Trophoblast cell (in vitro differentiated cells and primary cell): ENCODE measurements around the gene SMURF1.

Experiments
- DNase-seq, 2 donors: peaks; one replicate each; pipeline ENCODE4 v3.0.0-alpha.2; 2016
- H2AFZ ChIP-seq: 2 replicates; pipeline ENCODE4 v1.6.1; 2013; ENCODE audit warnings: low read length, moderate library complexity, mild to moderate bottlenecking; ENCODE audit not compliant: insufficient read depth, poor library complexity
- H2AK5ac ChIP-seq: 2 replicates; pipeline ENCODE4 v1.6.1; 2013; ENCODE audit warnings: mild to moderate bottlenecking, low read length
- H2BK120ac ChIP-seq: 2 replicates; pipeline ENCODE4 v1.6.1; 2013; ENCODE audit warnings: low read length, mild to moderate bottlenecking, moderate library complexity; ENCODE audit not compliant: insufficient read depth, poor library complexity
- H2BK12ac ChIP-seq: 2 replicates; pipeline ENCODE4 v1.6.1; 2013; ENCODE audit warnings: mild to moderate bottlenecking, low read length, moderate library complexity
- H2BK5ac ChIP-seq: 2 replicates; pipeline ENCODE4 v1.6.1; 2013; ENCODE audit warnings: low read length, low read depth, moderate library complexity, mild to moderate bottlenecking; ENCODE audit not compliant: poor library complexity
- H3K14ac ChIP-seq: 2 replicates; pipeline ENCODE4 v1.6.1; 2013; ENCODE audit warnings: mild to moderate bottlenecking, low read length
- H3K18ac ChIP-seq: 2 replicates; pipeline ENCODE4 v1.6.1; 2013; ENCODE audit warnings: mild to moderate bottlenecking, low read length
- H3K23ac ChIP-seq: 2 replicates; pipeline ENCODE4 v1.6.1; 2013; ENCODE audit warnings: low read length
- H3K27ac ChIP-seq: 2 replicates; pipeline ENCODE4 v1.5.1; 2013; ENCODE audit warnings: low read depth, mild to moderate bottlenecking, inconsistent platforms, low read length, moderate library complexity
- H3K27me3 ChIP-seq: 2 replicates; pipeline ENCODE4 v1.6.1; 2013; ENCODE audit warnings: inconsistent platforms, mild to moderate bottlenecking, low read length, moderate library complexity; ENCODE audit not compliant: insufficient read depth
- H3K36me3 ChIP-seq, 2 experiments: 1 replicate in 1 of 2; 2 replicates in 1 of 2; pipeline ENCODE4 v1.6.1; 2013; ENCODE audit warnings: low read length in 2 of 2, mild to moderate bottlenecking in 2 of 2, moderate library complexity in 1 of 2; ENCODE audit not compliant: insufficient read depth in 2 of 2, control insufficient read depth in 1 of 2
- H3K4ac ChIP-seq: 2 replicates; pipeline ENCODE4 v1.6.1; 2013; ENCODE audit warnings: low read depth, mild to moderate bottlenecking, low read length, moderate library complexity
- H3K4me1 ChIP-seq, 2 experiments: 1 replicate in 1 of 2; 2 replicates in 1 of 2; pipeline ENCODE4 v1.6.1; 2013; ENCODE audit warnings: low read length in 2 of 2, mild to moderate bottlenecking in 2 of 2, moderate library complexity in 1 of 2; ENCODE audit not compliant: insufficient read depth in 2 of 2, control insufficient read depth in 1 of 2
- H3K4me2 ChIP-seq: 2 replicates; pipeline ENCODE4 v1.6.1; 2013; ENCODE audit warnings: inconsistent platforms, mild to moderate bottlenecking, low read length, moderate library complexity
- H3K4me3 ChIP-seq: 2 replicates; pipeline ENCODE4 v1.5.1; 2013; ENCODE audit warnings: mild to moderate bottlenecking, low read depth, low read length, inconsistent platforms
- H3K79me1 ChIP-seq: one replicate; pipeline ENCODE4 v1.6.1; 2013; ENCODE audit warnings: low read length
- H3K79me2 ChIP-seq: 2 replicates; pipeline ENCODE4 v1.6.1; 2013; ENCODE audit warnings: low read length, mild to moderate bottlenecking; ENCODE audit not compliant: control insufficient read depth, insufficient read depth, poor library complexity
- H3K9ac ChIP-seq: 2 replicates; pipeline ENCODE4 v1.6.1; 2013; ENCODE audit warnings: mild to moderate bottlenecking, low read length
- H3K9me3 ChIP-seq: 2 replicates; pipeline ENCODE4 v1.6.1; 2013; ENCODE audit warnings: low read depth, mild to moderate bottlenecking, control low read depth, inconsistent platforms, low read length; ENCODE audit not compliant: insufficient read depth
- H4K12ac ChIP-seq: 2 replicates; pipeline ENCODE4 v1.6.1; 2013; ENCODE audit warnings: low read depth, mild to moderate bottlenecking, low read length, moderate library complexity
- H4K8ac ChIP-seq: 2 replicates; pipeline ENCODE4 v1.6.1; 2013; ENCODE audit warnings: low read depth, mild to moderate bottlenecking, low read length, moderate library complexity
- H4K91ac ChIP-seq: one replicate; pipeline ENCODE4 v1.6.1; 2013; ENCODE audit warnings: low read depth, mild to moderate bottlenecking, low read length, moderate library complexity
- WGBS: extraction: QIAGEN DNeasy Blood & Tissue Kit; methylation state at CpG from one replicate; pipeline ENCODE4 v1.1.7; 2013; ENCODE audit warnings: missing lambda C conversion rate; ENCODE audit not compliant: insufficient read length, insufficient coverage; ENCODE audit errors: extremely low coverage; 5-methylcytosine and 5-hydroxymethylcytosine counted together

Gene SMURF1

DNA sequence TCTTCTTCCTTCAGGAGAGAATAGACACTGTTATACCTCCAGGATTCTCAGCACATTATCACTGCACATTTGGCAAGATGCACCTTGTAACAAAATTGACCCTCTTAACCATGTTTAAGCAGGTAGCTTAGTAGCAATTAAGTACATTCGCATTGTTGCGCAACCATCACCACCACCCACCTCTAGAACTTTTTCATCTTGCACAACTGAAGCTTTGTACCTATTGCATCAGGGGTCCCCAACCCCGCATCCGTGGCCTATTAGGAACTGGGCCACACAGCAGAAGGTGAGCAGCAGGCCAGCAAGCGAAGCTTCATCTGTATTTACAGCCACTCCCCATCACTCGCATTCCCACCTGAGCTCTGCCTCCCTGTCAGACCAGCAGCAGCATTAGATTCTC, 29.9 kb upstream of the SMURF1 start:
- Histone ChIP-seq H4K8ac (no peak overlapping the region), H3K4ac (no peak overlapping the region), H3K9ac (no peak overlapping the region)

GRCh38 chr7:99171731-99172130, 27.8 kb upstream of the SMURF1 start:
- no peak overlapping the region for H2BK5ac ChIP-seq
- no CpG with 5 or more reads among the region's 4 CpGs for WGBS
- no peak overlapping the region for H4K91ac ChIP-seq
- no peak overlapping the region for H2AK5ac ChIP-seq
- no peak for DNase-seq
- no peak overlapping the region for H3K4me3 ChIP-seq
- no peak overlapping the region for H2AFZ ChIP-seq
- H3K4me1 ChIP-seq, result no peaks in the 10 kb centered on the region
- no peak overlapping the region for H3K27ac ChIP-seq
- no peak overlapping the region for H3K4me2 ChIP-seq
- no peaks in the 10 kb centered on the region for H3K79me1 ChIP-seq
- no peaks in the 10 kb centered on the region for H3K36me3 ChIP-seq
- H3K14ac ChIP-seq, result no peak overlapping the region
- no peak overlapping the region for H3K18ac ChIP-seq
- no peak overlapping the region for H4K12ac ChIP-seq
- H2BK120ac ChIP-seq, result no peak overlapping the region
- H3K9me3 ChIP-seq, result peaks cover 2% of the 10 kb centered on the region
- no peak overlapping the region for H2BK12ac ChIP-seq
- H3K4ac ChIP-seq, result no peak overlapping the region
- H3K23ac ChIP-seq, result no peak overlapping the region
- H3K79me2 ChIP-seq, result no peaks in the 10 kb centered on the region
- H3K27me3 ChIP-seq, result no peaks in the 10 kb centered on the region
- no peak overlapping the region for H3K9ac ChIP-seq
- no peak overlapping the region for H4K8ac ChIP-seq

More for the DNA sequence above, 29.9 kb upstream of the SMURF1 start:
- no peaks in the 10 kb centered on the region for H3K79me2 ChIP-seq
- no peak overlapping the region for H3K27ac ChIP-seq
- no peak overlapping the region for H2BK120ac ChIP-seq
- H3K27me3 ChIP-seq, result no peaks in the 10 kb centered on the region
- H3K18ac ChIP-seq, result no peak overlapping the region
- WGBS, result no CpG with 5 or more reads among the region's 6 CpGs
- no peaks in the 10 kb centered on the region for H3K79me1 ChIP-seq
- no peak overlapping the region for H4K91ac ChIP-seq
- no peak for DNase-seq
- no peak overlapping the region for H3K23ac ChIP-seq
- H4K12ac ChIP-seq, result no peak overlapping the region
- no peaks in the 10 kb centered on the region for H3K9me3 ChIP-seq
- no peak overlapping the region for H3K4me3 ChIP-seq
- no peak overlapping the region for H2AFZ ChIP-seq
- no peaks in the 10 kb centered on the region for H3K4me1 ChIP-seq
- no peak overlapping the region for H3K4me2 ChIP-seq
- H3K14ac ChIP-seq, result no peak overlapping the region
- H2BK5ac ChIP-seq, result no peak overlapping the region
- H3K36me3 ChIP-seq, result no peaks in the 10 kb centered on the region
- H2AK5ac ChIP-seq, result no peak overlapping the region
- H2BK12ac ChIP-seq, result no peak overlapping the region

GRCh38 chr7:99170730-99171074, 26.8 kb upstream of the SMURF1 start:
- DNase-seq, result peak in 1 of 2 donors; percentile 24
- Histone ChIP-seq H2AK5ac (no peak overlapping the region), H2BK5ac (no peak overlapping the region), H3K4me2 (no peak overlapping the region), H2BK12ac (no peak overlapping the region), H3K9ac (no peak overlapping the region), H3K14ac (no peak overlapping the region), H3K79me2 (no peaks in the 10 kb centered on the region), H3K27ac (no peak overlapping the region), H2AFZ (no peak overlapping the region), H3K18ac (no peak overlapping the region), H3K27me3 (no peaks in the 10 kb centered on the region), H4K12ac (no peak overlapping the region), H2BK120ac (no peak overlapping the region), H3K79me1 (no peaks in the 10 kb centered on the region), H3K23ac (no peak overlapping the region), H3K9me3 (peaks cover 2% of the 10 kb centered on the region), H4K8ac (no peak overlapping the region), H3K4me3 (no peak overlapping the region), H3K36me3 (no peaks in the 10 kb centered on the region), H3K4ac (no peak overlapping the region), H3K4me1 (no peaks in the 10 kb centered on the region), H4K91ac (no peak overlapping the region)
- WGBS, result no CpG with 5 or more reads among the region's 3 CpGs

DNA sequence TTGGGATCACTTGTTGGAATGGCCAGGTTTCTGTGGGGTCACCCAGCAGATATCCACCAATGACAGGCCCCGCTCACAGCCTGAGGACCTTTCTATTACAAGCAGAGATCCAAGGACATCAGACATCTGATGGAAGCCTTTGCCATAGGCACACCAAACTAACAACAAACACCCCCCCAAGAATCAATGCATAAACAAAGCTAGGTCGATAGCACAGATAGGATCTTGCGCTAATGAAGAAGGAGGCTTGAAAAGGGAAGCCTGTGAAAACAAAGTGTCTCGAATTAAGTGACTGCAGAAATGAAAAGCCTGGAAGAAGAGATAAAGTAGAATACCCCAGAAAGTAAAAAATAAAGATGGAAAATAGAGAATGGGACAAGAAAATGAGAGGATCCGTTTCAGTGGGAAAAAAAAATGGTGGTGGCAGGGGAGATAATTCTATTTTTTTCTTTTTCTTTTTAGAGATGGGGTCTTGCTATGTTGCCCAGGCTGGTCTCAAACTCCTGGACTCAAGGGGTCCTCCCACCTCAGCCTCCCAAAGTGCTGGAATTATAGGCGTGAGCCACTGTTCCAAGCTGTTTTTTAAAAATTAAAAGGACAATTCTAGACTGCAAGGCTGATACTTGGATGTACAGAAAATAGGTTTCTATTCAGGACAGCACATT, 26.3 kb upstream of the SMURF1 start:
- Histone ChIP-seq H3K9ac (no peak overlapping the region), H3K36me3 (no peaks in the 10 kb centered on the region), H3K4me1 (no peaks in the 10 kb centered on the region), H4K8ac (no peak overlapping the region), H3K9me3 (peaks cover 2% of the 10 kb centered on the region), H4K91ac (no peak overlapping the region), H3K79me2 (no peaks in the 10 kb centered on the region), H4K12ac (no peak overlapping the region), H3K4me3 (no peak overlapping the region), H3K14ac (no peak overlapping the region), H2BK12ac (no peak overlapping the region), H2BK120ac (no peak overlapping the region), H2BK5ac (no peak overlapping the region), H2AK5ac (no peak overlapping the region), H3K4ac (no peak overlapping the region), H2AFZ (no peak overlapping the region), H3K18ac (no peak overlapping the region), H3K79me1 (no peaks in the 10 kb centered on the region), H3K27ac (no peak overlapping the region), H3K4me2 (no peak overlapping the region), H3K27me3 (no peaks in the 10 kb centered on the region), H3K23ac (no peak overlapping the region)
- DNase-seq, result no peak
- no CpG with 5 or more reads among the region's 6 CpGs for WGBS
